Measurements from ENCODE around the gene SGPP2.

SGPP2 gene

GRCh38 chr2:222470802-222471468, 46.6 kb downstream of the SGPP2 start:
- DNase-seq (ENCODE audit: low read depth in 2 of 2), result no peak

GRCh38 chr2:222477962-222478608, 53.7 kb downstream of the SGPP2 start:
- no peak for DNase-seq (ENCODE audit: low read depth in 2 of 2)

GRCh38 chr2:222479859-222480258, 55.5 kb downstream of the SGPP2 start:
- no peak for DNase-seq (ENCODE audit: low read depth in 2 of 2)

- no peak for DNase-seq (ENCODE audit: low read depth in 2 of 2)
Measured at GRCh38 chr2:222480497-222480896, 56.2 kb downstream of the SGPP2 start.

- no peak for DNase-seq (ENCODE audit: low read depth in 2 of 2)
Measured at GRCh38 chr2:222481941-222482340, 57.6 kb downstream of the SGPP2 start.

- DNase-seq (ENCODE audit: low read depth in 2 of 2), result no peak
Measured at GRCh38 chr2:222483513-222484039, 59.2 kb downstream of the SGPP2 start.

GRCh38 chr2:222485367-222486211, 61.2 kb downstream of the SGPP2 start:
- no peak for DNase-seq (ENCODE audit: low read depth in 2 of 2)

GRCh38 chr2:222490131-222490530, 65.8 kb downstream of the SGPP2 start:
- no peak for DNase-seq (ENCODE audit: low read depth in 2 of 2)

GRCh38 chr2:222492683-222493082, 68.3 kb downstream of the SGPP2 start:
- DNase-seq (ENCODE audit: low read depth in 2 of 2), result no peak

GRCh38 chr2:222494104-222494739, 69.9 kb downstream of the SGPP2 start:
- DNase-seq (ENCODE audit: low read depth in 2 of 2), result no peak

GRCh38 chr2:222495388-222495787, 71.0 kb downstream of the SGPP2 start:
- no peak for DNase-seq (ENCODE audit: low read depth in 2 of 2)

- DNase-seq (ENCODE audit: low read depth in 2 of 2), result no peak
Measured at GRCh38 chr2:222499226-222499625, 74.9 kb downstream of the SGPP2 start.

- no peak for DNase-seq (ENCODE audit: low read depth in 2 of 2)
Measured at GRCh38 chr2:222504191-222504590, 79.8 kb downstream of the SGPP2 start.

GRCh38 chr2:222504719-222505118, 80.4 kb downstream of the SGPP2 start:
- no peak for DNase-seq (ENCODE audit: low read depth in 2 of 2)

- no peak for DNase-seq (ENCODE audit: low read depth in 2 of 2)
Measured at GRCh38 chr2:222506230-222506935, 82.0 kb downstream of the SGPP2 start.

GRCh38 chr2:222514901-222515300, 90.6 kb downstream of the SGPP2 start:
- DNase-seq (ENCODE audit: low read depth in 2 of 2), result no peak

- DNase-seq (ENCODE audit: low read depth in 2 of 2), result no peak
Measured at GRCh38 chr2:222518570-222519381, 94.4 kb downstream of the SGPP2 start.

GRCh38 chr2:222521099-222521498, 96.8 kb downstream of the SGPP2 start:
- DNase-seq (ENCODE audit: low read depth in 2 of 2), result no peak

GRCh38 chr2:222522082-222522481, 97.7 kb downstream of the SGPP2 start:
- no peak for DNase-seq (ENCODE audit: low read depth in 2 of 2)

- no peak for DNase-seq (ENCODE audit: low read depth in 2 of 2)
Measured at GRCh38 chr2:222523783-222524544, 99.6 kb downstream of the SGPP2 start.
